Keratinocyte (primary cell): ENCODE measurements around the gene ZNF217.
"Not testable (repeated sequence)": the region's sequence is repeated elsewhere in the genome, so short reads cannot be mapped to it uniquely, and the experiment has no call there.

Experiments
- CTCF ChIP-seq, 3 experiments: IDR thresholded peaks in 1 of 3; conservative IDR thresholded peaks in 1 of 3; optimal IDR thresholded peaks in 1 of 3; 2 replicates in 2 of 3; 3 replicates in 1 of 3; pipeline versions ENCODE3 to v1.5.1; 2011; ENCODE audit warnings: low read length in 3 of 3, mild to moderate bottlenecking in 3 of 3, moderate library complexity in 2 of 3, control low read depth in 1 of 3, inconsistent platforms in 1 of 3; ENCODE audit not compliant: insufficient read depth in 2 of 3; ENCODE audit errors: extremely low read depth in 1 of 3
- EZH2 ChIP-seq: IDR thresholded peaks from one replicate; pipeline ENCODE4 v1.6.1; 2012; ENCODE audit warnings: inconsistent platforms, mild to moderate bottlenecking, low read length, moderate library complexity

DNA sequence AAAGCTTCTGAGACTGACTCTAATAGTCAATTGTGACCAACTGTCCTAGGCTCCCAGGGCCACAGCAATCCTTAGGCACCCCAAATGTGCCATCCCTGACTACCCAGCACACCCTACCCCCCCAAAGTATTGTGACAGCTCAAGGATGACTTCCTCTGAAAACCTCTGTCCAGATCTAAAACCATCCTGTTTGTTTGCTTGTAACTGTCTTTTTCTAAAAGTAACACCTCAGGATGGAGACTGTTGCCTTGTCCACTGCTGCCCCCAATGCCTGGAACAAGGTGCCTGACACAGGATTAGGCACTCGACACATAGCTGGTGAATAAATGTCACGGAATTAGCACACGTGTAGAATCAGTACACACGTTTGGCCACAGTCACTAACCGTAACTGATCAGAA lies 7.7 kb downstream of the ZNF217 start:
- not testable (repeated sequence) for TF ChIP-seq CTCF (optimal IDR thresholded peaks at IDR 0.05 in 1 of 3, IDR thresholded peaks at IDR 0.05 in 1 of 3, conservative IDR thresholded peaks at IDR 0.05 in 1 of 3; ENCODE audit: extremely low read depth in 1 of 3, insufficient read depth in 2 of 3, low read length in 3 of 3); EZH2
